Psoas muscle (tissue), 8 donors: ENCODE results near the gene RELA. TPM values are rescaled to one million over a fixed set of nuclear protein-coding genes. Genes with fewer than 3 reads are reported as not detected.
A peak's percentile ranks its signal among the peaks of the same experiment; 100 is the strongest.

ENCODE experiments used
- ATAC-seq, 4 donors: fragments of 200-7000 bp; cut with Tn5 transposase; one replicate each; pipeline ENCODE4 v1.9.1; 2020; ENCODE audit warnings: moderate library complexity in 3 of 4, mild to moderate bottlenecking in 2 of 4
- DNase-seq, 2 donors: peaks; one replicate each; pipeline ENCODE4 v3.0.0-alpha.2; 2020
- H3K27ac ChIP-seq: fragments of 200-600 bp; one replicate; pipeline ENCODE4 v1.8.0; 2022
- H3K27me3 ChIP-seq, 3 donors: fragments of 200-600 bp in 1 of 3; one replicate each; pipeline versions ENCODE4 v1.6.1 to v1.8.0; 2013 to 2022; ENCODE audit warnings: low read length in 2 of 3, mild to moderate bottlenecking in 2 of 3, moderate library complexity in 1 of 3; ENCODE audit not compliant: insufficient read depth in 3 of 3
- H3K36me3 ChIP-seq, 2 donors: fragments of 200-600 bp in 1 of 2; one replicate each; pipeline versions ENCODE4 v1.6.1 to v1.8.0; 2013 to 2022; ENCODE audit warnings: low read depth in 1 of 2, mild to moderate bottlenecking in 1 of 2, moderate library complexity in 1 of 2; ENCODE audit not compliant: insufficient read depth in 1 of 2
- H3K4me1 ChIP-seq: fragments of 200-600 bp; one replicate; pipeline ENCODE4 v1.8.0; 2022
- H3K4me3 ChIP-seq: fragments of 200-600 bp; one replicate; pipeline ENCODE4 v1.8.0; 2022; ENCODE audit warnings: mild to moderate bottlenecking
- H3K9me3 ChIP-seq: fragments of 200-600 bp; one replicate; pipeline ENCODE4 v1.8.0; 2022
- CTCF ChIP-seq: fragments of 200-600 bp; IDR thresholded peaks from one replicate; pipeline ENCODE4 v1.8.0; 2022; ENCODE audit warnings: antibody characterized with exemption
- WGBS, 3 donors: extraction: QIAGEN DNeasy Blood & Tissue Kit; methylation state at CpG; one replicate each; pipeline versions ENCODE4 v1.1.6 to v1.1.7; 2013; 5-methylcytosine and 5-hydroxymethylcytosine counted together
- intact Hi-C, 2 donors: fragments of 100-400 bp; cut with DNase I; formaldehyde crosslinking; loops; one replicate each; pipeline versions ENCODE4 v1.11.0 to v1.14.2; 2022
- polyA plus RNA-seq, 3 donors: library from polyadenylated mRNA; stranded (reverse); fragments of 200-250 nt; gene quantifications; one replicate each; pipeline ENCODE4 v1.2.3, GENCODE V29; 2013
- total RNA-seq, 4 donors: library from RNA; stranded (reverse); fragmentation: NEBNext Ultra II Directional in 2 of 4; extraction: Animal tissue kit (Norgen Biotek cat#: 25700) in 2 of 4; gene quantifications; one replicate each; pipeline versions ENCODE4 v1.2.1 to v1.2.4, GENCODE V29; 2021 to 2023
- donor health status: healthy with polysubstance abuse.
- donor health status: DM: no; HTN: no; CAD: no; lungs with moderate emphysema.
- donor health status: Bipolar disorder and iron deficiency.
- donor health status: healthy.
- donor health status: DM: yes; HTN: yes; CAD: no.
- donor health status: DM: no; HTN: no; CAD: no.
- donor health status: DM: no; HTN: no; CAD: no.
- donor health status: DM: yes; HTN: yes; CAD: no.

The RELA gene
- total and polyA plus RNA-seq, 7 donors, result 42.1 to 72.6 (median 64.0) TPM

GRCh38 chr11:65618763-65619162 lies 44.0 kb downstream of the RELA start:
- TF ChIP-seq CTCF, result no peak
- H3K27ac ChIP-seq, result no peak overlapping the region
- intact Hi-C loops, result loop anchor here in 1 of 2 donors (5.0 kb wide), 1 partner anchor 94 kb away; the partner anchor contains the start of gene KAT5
- no peaks in the 10 kb centered on the region for H3K9me3 ChIP-seq
- no peak overlapping the region for H3K4me3 ChIP-seq
- DNase-seq (no peak), ATAC-seq (no peak)
- peaks cover 15% of the 10 kb centered on the region for H3K4me1 ChIP-seq
- H3K27me3 ChIP-seq, result no peaks in the 10 kb centered on the region
- 89 to 93% (median 91%) methylated on average over 13 to 14 of the region's 14 CpGs for WGBS, 3 donors
- H3K36me3 ChIP-seq, result peaks cover 0 to 69% of the 10 kb centered on the region in 2 donors

- no peak for DNase-seq
- no peak for TF ChIP-seq CTCF
- Histone ChIP-seq H3K9me3 (no peaks in the 10 kb centered on the region), H3K36me3 (peaks cover 0 to 63% of the 10 kb centered on the region in 2 donors), H3K4me1 (peaks cover 18% of the 10 kb centered on the region), H3K27me3 (no peaks in the 10 kb centered on the region), H3K4me3 (no peak overlapping the region), H3K27ac (no peak overlapping the region)
- WGBS, 3 donors, result 89 to 92% (median 91%) methylated on average over 27 to 33 of the region's 33 CpGs
- intact Hi-C loops, result loop anchor here in 1 of 2 donors (2.0 to 5.0 kb wide), 2 partner anchors 39 to 94 kb away; partner anchors contain the start of gene KAT5
- no peak for ATAC-seq
Observed at GRCh38 chr11:65617990-65618751, 44.5 kb downstream of the RELA start.

- intact Hi-C loops, result loop anchor here in 1 of 2 donors (2.0 to 5.0 kb wide), 2 partner anchors 40 to 95 kb away; partner anchors contain the start of gene KAT5
- peaks cover 0 to 54% of the 10 kb centered on the region in 2 donors for H3K36me3 ChIP-seq
- ATAC-seq (no peak), DNase-seq (no peak)
- no peaks in the 10 kb centered on the region for H3K27me3 ChIP-seq
- H3K4me1 ChIP-seq, result peaks cover 26% of the 10 kb centered on the region
- H3K9me3 ChIP-seq, result no peaks in the 10 kb centered on the region
- TF ChIP-seq CTCF, result no peak
- no peak overlapping the region for H3K27ac ChIP-seq
- WGBS, 3 donors, result 88 to 90% (median 89%) methylated on average over 17 of the region's 17 CpGs
- peak overlapping the region; percentile 97 for H3K4me3 ChIP-seq
Observed at GRCh38 chr11:65617136-65617850, 45.4 kb downstream of the RELA start.

GRCh38 chr11:65616575-65617001 lies 46.1 kb downstream of the RELA start:
- H3K4me1 ChIP-seq, result peaks cover 31% of the 10 kb centered on the region
- H3K36me3 ChIP-seq, result peaks cover 0 to 52% of the 10 kb centered on the region in 2 donors
- 57 to 68% (median 64%) methylated on average over 10 of the region's 10 CpGs for WGBS, 3 donors
- ATAC-seq, result no peak
- H3K27ac ChIP-seq, result peak overlapping the region; percentile 89
- H3K27me3 ChIP-seq, result no peaks in the 10 kb centered on the region
- H3K4me3 ChIP-seq, result peak overlapping the region; percentile 97
- DNase-seq, result no peak
- intact Hi-C loops, result loop anchor here in 1 of 2 donors (2.0 to 5.0 kb wide), 2 partner anchors 40 to 96 kb away; partner anchors contain the start of gene KAT5
- no peaks in the 10 kb centered on the region for H3K9me3 ChIP-seq
- no peak for TF ChIP-seq CTCF
